ENCODE results near the gene ABCB4.

DNA sequence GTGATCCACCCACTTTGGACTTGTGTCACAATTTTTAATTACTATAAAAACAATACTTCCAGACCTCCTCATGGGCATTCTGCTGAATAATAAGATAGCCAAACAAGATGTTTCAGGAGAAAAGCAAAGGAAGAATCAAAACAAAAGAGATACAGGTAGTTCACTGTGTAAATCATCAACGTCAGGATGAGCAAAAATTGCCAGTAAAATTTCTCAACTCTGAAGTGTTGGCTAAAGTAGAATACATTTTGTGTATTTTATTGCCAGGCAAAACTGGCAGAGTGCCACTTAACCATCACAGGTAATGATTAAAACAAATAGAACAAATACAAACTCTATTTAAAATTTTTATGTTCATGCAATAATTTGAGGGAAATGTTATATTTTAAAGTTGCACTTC, 24.8 kb downstream of the ABCB4 start:
- TF ChIP-seq, protein P1, sequence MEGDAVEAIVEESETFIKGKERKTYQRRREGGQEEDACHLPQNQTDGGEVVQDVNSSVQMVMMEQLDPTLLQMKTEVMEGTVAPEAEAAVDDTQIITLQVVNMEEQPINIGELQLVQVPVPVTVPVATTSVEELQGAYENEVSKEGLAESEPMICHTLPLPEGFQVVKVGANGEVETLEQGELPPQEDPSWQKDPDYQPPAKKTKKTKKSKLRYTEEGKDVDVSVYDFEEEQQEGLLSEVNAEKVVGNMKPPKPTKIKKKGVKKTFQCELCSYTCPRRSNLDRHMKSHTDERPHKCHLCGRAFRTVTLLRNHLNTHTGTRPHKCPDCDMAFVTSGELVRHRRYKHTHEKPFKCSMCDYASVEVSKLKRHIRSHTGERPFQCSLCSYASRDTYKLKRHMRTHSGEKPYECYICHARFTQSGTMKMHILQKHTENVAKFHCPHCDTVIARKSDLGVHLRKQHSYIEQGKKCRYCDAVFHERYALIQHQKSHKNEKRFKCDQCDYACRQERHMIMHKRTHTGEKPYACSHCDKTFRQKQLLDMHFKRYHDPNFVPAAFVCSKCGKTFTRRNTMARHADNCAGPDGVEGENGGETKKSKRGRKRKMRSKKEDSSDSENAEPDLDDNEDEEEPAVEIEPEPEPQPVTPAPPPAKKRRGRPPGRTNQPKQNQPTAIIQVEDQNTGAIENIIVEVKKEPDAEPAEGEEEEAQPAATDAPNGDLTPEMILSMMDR (IDR thresholded peaks at IDR 0.05): no peak
- TF ChIP-seq POLR2A (IDR thresholded peaks at IDR 0.05): no peak
- TF ChIP-seq POLR2AphosphoS5 (IDR thresholded peaks at IDR 0.05): no peak
